Uterus (tissue), 4 donors: ENCODE measurements around the gene FBLN2. TPM values are rescaled to one million over a fixed set of nuclear protein-coding genes. Genes with fewer than 3 reads are reported as not detected.

ENCODE experiments used
- DNase-seq, 2 donors: peaks; one replicate each; pipeline ENCODE4 v3.0.0-alpha.2; 2019 to 2020
- H3K27ac ChIP-seq, 2 donors: fragments of 200-600 bp; sonication (generic); 1 replicate in 1 of 2; 2 replicates in 1 of 2; pipeline ENCODE4 v1.5.1; 2016 to 2018
- H3K27me3 ChIP-seq, 2 donors: fragments of 200-600 bp; sonication (generic); one replicate each; pipeline ENCODE4 v1.5.1; 2018 to 2019; ENCODE audit warnings: control low read depth in 1 of 2
- H3K36me3 ChIP-seq, 2 donors: fragments of 200-600 bp; sonication (generic); one replicate each; pipeline ENCODE4 v1.5.1; 2019; ENCODE audit warnings: control low read depth in 1 of 2
- H3K4me1 ChIP-seq, 2 donors: fragments of 200-600 bp; sonication (generic); one replicate each; pipeline ENCODE4 v1.5.1; 2018 to 2019; ENCODE audit warnings: control low read depth in 1 of 2
- H3K4me3 ChIP-seq, 2 donors: fragments of 200-600 bp; sonication (generic); 1 replicate in 1 of 2; 2 replicates in 1 of 2; pipeline ENCODE4 v1.5.1; 2018 to 2019; ENCODE audit warnings: mild to moderate bottlenecking in 1 of 2
- H3K9me3 ChIP-seq, 2 donors: fragments of 200-600 bp; sonication (generic); one replicate each; pipeline ENCODE4 v1.5.1; 2019; ENCODE audit warnings: control low read depth in 1 of 2
- CTCF ChIP-seq, 4 experiments: fragments of 200-600 bp in 2 of 4; fragments of 450-650 bp in 2 of 4; sonication (generic) in 2 of 4; IDR thresholded peaks; one replicate each; pipeline ENCODE4 v1.5.1; 2016 to 2019; ENCODE audit warnings: antibody characterized with exemption in 4 of 4, mild to moderate bottlenecking in 2 of 4, moderate library complexity in 1 of 4
- POLR2A ChIP-seq, 2 donors: fragments of 450-650 bp; IDR thresholded peaks; one replicate each; pipeline ENCODE4 v1.6.1; 2016; ENCODE audit warnings: antibody characterized with exemption in 2 of 2, mild to moderate bottlenecking in 1 of 2, moderate library complexity in 1 of 2
- intact Hi-C: fragments of 100-400 bp; cut with DNase I; formaldehyde crosslinking; loops from one replicate; pipeline ENCODE4 v1.15.1; 2023; ENCODE audit warnings: low total_unique reads
- total RNA-seq, 4 donors: library from RNA; depleted of rRNA in 3 of 4; stranded (reverse); fragments of >200 nt in 3 of 4; gene quantifications; one replicate each; pipeline versions ENCODE4 v1.1.0 to v1.2.4, GENCODE V29; 2014 to 2023
- donor health status: DM: yes; HTN: yes; CAD: no.

Gene FBLN2
- total RNA-seq, 4 donors from 2014 or later = 39.2 to 217 (median 48.6) TPM

DNA sequence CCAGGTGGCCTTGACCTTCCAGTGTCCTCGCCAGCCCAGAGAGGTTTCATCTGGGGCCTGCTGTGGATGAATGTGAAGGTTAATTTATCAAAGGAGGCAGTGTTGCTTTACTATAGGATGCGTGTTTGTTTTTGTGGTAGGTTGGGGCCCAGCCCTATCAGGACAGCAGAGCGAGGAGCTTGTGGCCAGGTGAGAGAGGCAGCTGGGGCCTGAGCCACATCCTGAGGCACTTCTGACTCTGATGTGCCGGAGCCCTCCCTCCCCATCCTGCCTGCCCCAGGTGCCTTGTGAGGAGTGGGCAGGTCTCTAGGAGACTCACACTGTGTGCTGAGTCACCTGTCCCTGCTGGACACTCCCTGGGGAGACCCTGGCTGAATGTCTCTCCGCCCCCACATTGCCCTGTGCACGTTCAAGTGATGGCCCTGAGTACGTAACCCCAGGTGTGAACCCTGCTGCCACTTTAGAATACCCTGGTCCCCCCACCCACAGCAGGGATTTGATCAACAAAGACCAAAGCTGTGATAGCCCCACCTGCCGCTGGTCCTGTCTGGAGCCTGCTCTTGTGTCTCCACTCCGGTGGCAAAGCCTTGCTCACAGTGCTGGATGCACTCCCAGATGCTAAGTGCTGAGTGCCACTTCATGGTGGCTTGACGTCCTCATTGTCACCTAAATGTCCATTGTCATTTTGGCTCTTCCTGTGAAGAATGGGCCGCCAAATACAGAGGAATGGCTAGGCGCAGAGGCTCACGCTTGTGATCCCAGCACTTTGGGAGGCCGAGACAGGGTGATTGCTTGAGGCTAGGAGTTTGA is 16.0 kb downstream of the FBLN2 start:
- intact Hi-C loops = no loop called here
- Histone ChIP-seq H3K36me3 (no peaks in the 10 kb centered on the region), H3K4me1 (no peaks in the 10 kb centered on the region), H3K27ac (no peak overlapping the region), H3K4me3 (no peak overlapping the region), H3K9me3 (no peaks in the 10 kb centered on the region), H3K27me3 (no peaks in the 10 kb centered on the region)
- TF ChIP-seq CTCF (IDR thresholded peaks at IDR 0.05) (no peak), POLR2A (IDR thresholded peaks at IDR 0.05) (no peak)
- no peak for DNase-seq

DNA sequence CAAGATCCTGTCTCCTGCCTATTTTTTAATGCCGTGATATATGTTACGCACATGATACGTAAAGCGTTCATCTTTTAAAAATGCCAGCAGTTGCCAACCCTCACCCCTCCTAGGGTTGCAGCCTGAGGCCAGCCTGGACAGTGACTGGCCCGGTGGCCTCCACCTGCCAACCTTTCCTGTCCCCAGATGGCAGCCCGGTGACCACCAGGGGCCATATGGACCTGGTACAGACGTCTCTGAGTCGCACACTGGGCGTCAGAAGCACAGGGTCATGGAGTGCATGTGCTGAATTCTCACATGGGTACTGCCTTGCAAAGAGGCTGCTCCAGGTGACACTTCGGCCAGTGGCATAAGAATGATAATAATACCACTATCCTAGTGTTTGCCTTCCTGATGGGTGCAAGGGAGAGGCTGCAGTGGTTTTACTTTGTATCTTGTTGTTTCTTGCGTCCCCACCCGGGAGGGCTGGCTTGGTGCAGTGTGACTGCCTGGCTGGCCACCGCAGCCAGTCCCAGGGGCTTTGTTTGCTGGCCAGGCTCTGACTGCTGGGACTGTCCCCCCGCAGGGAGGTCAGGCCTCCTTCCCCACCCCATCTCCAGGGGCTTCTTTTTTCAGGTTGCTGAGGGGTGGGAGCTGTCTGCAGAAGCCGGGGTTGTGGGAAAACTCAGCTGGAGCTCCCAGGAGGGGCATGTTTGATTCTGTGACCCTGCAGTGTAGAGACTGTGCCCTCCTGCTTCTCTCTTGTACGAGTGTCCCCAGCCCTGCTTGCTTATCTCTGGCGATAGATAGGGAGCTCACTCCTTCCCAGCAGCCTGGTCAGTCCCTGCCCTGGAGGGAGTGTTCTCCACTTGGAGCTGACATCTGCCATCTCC is 16.9 kb downstream of the FBLN2 start:
- intact Hi-C loops = no loop called here
- Histone ChIP-seq H3K27ac (no peak overlapping the region), H3K9me3 (no peaks in the 10 kb centered on the region), H3K4me1 (no peaks in the 10 kb centered on the region), H3K36me3 (no peaks in the 10 kb centered on the region), H3K27me3 (no peaks in the 10 kb centered on the region), H3K4me3 (no peak overlapping the region)
- TF ChIP-seq CTCF (IDR thresholded peaks at IDR 0.05) (no peak), POLR2A (IDR thresholded peaks at IDR 0.05) (no peak)
- no peak for DNase-seq

DNA sequence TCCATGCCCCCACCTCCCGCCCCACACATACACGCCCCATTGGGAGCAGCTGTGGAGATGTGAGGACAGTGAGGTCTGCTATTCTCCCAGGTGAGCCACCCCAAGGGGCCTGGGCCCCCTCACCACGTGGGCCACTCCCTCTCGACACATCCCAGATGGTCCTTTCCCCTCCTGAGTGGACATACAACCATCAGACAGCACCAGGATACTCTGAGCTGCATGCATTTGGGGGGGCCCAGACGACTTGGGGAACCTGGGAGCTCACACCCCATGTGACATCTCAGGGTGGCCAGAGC is 17.5 kb downstream of the FBLN2 start:
- Histone ChIP-seq H3K27ac (no peak overlapping the region), H3K36me3 (no peaks in the 10 kb centered on the region), H3K4me3 (no peak overlapping the region), H3K27me3 (no peaks in the 10 kb centered on the region), H3K4me1 (no peaks in the 10 kb centered on the region), H3K9me3 (no peaks in the 10 kb centered on the region)
- intact Hi-C loops = no loop called here
- no peak for DNase-seq
- TF ChIP-seq CTCF (IDR thresholded peaks at IDR 0.05) (no peak), POLR2A (IDR thresholded peaks at IDR 0.05) (no peak)

- intact Hi-C loops = no loop called here
- H3K27ac ChIP-seq = no peak overlapping the region
- H3K36me3 ChIP-seq = no peaks in the 10 kb centered on the region
- H3K27me3 ChIP-seq = no peaks in the 10 kb centered on the region
- no peaks in the 10 kb centered on the region for H3K9me3 ChIP-seq
- TF ChIP-seq CTCF (IDR thresholded peaks at IDR 0.05) = no peak
- no peak for TF ChIP-seq POLR2A (IDR thresholded peaks at IDR 0.05)
- no peaks in the 10 kb centered on the region for H3K4me1 ChIP-seq
- DNase-seq = no peak
- H3K4me3 ChIP-seq = no peak overlapping the region
These were observed 17.9 kb downstream of the FBLN2 start for GRCh38 chr3:13566769-13567310.
